ENCODE measurements around the gene LAYN. TPM values are rescaled to one million over a fixed set of nuclear protein-coding genes. Genes with fewer than 3 reads are reported as not detected.

The LAYN gene
- total and polyA plus RNA-seq, 2 experiments from 2014 or later, result 7.7 to 12.6 TPM

GRCh38 chr11:111565114-111565720 is 24.7 kb downstream of the LAYN start:
- H3K4me1 ChIP-seq (ENCODE audit: insufficient read depth), result no peaks in the 10 kb centered on the region
- no peaks in the 10 kb centered on the region for H3K36me3 ChIP-seq (replicated peaks; ENCODE audit: insufficient read depth, low read depth)
- H3K27ac ChIP-seq, result no peak overlapping the region
- peak; percentile 83 for DNase-seq (ENCODE audit: low spot score)
- H3K4me2 ChIP-seq, result no peak overlapping the region
- no peaks in the 10 kb centered on the region for H3K9me2 ChIP-seq (replicated peaks; ENCODE audit: insufficient read depth)
- TF ChIP-seq EZH2phosphoT487 (IDR thresholded peaks at IDR 0.05; ENCODE audit: low read depth, severe bottlenecking, unreplicated experiment), result no peak
- no peak for TF ChIP-seq EZH2 (IDR thresholded peaks at IDR 0.05; ENCODE audit: borderline replicate concordance)
- peak; percentile 95 for TF ChIP-seq CTCF (IDR thresholded peaks at IDR 0.05; ENCODE audit: poor library complexity)
- H3K79me2 ChIP-seq, result no peaks in the 10 kb centered on the region
- no peaks in the 10 kb centered on the region for H3K27me3 ChIP-seq
- H4K20me1 ChIP-seq (ENCODE audit: insufficient read depth, poor library complexity, severe bottlenecking), result no peaks in the 10 kb centered on the region
- no peaks in the 10 kb centered on the region for H3K9me3 ChIP-seq (ENCODE audit: low read depth)
- WGBS (ENCODE audit: low lambda C conversion rate, missing lambda C conversion rate), result 66% methylated on average over 4 of the region's 4 CpGs
- no peak overlapping the region for H2AFZ ChIP-seq
- H3K4me3 ChIP-seq, result no peak overlapping the region

GRCh38 chr11:111566324-111566723 is 25.8 kb downstream of the LAYN start:
- Histone ChIP-seq H3K36me3 (replicated peaks; ENCODE audit: insufficient read depth, low read depth) (no peaks in the 10 kb centered on the region), H3K27ac (no peak overlapping the region), H4K20me1 (ENCODE audit: insufficient read depth, poor library complexity, severe bottlenecking) (no peaks in the 10 kb centered on the region), H2AFZ (no peak overlapping the region), H3K9me3 (ENCODE audit: low read depth) (no peaks in the 10 kb centered on the region), H3K4me2 (no peak overlapping the region), H3K4me3 (no peak overlapping the region), H3K9me2 (replicated peaks; ENCODE audit: insufficient read depth) (no peaks in the 10 kb centered on the region), H3K4me1 (ENCODE audit: insufficient read depth) (peaks cover 3% of the 10 kb centered on the region), H3K79me2 (no peaks in the 10 kb centered on the region), H3K27me3 (no peaks in the 10 kb centered on the region)
- no peak for DNase-seq (ENCODE audit: low spot score)
- TF ChIP-seq CTCF (IDR thresholded peaks at IDR 0.05; ENCODE audit: poor library complexity), result no peak
- no peak for TF ChIP-seq EZH2phosphoT487 (IDR thresholded peaks at IDR 0.05; ENCODE audit: low read depth, severe bottlenecking, unreplicated experiment)
- TF ChIP-seq EZH2 (IDR thresholded peaks at IDR 0.05; ENCODE audit: borderline replicate concordance), result no peak
- 79% methylated on average over 7 of the region's 7 CpGs for WGBS (ENCODE audit: low lambda C conversion rate, missing lambda C conversion rate)

- Histone ChIP-seq H2AFZ (no peak overlapping the region), H4K20me1 (ENCODE audit: insufficient read depth, poor library complexity, severe bottlenecking) (no peaks in the 10 kb centered on the region)
- TF ChIP-seq EZH2 (IDR thresholded peaks at IDR 0.05; ENCODE audit: borderline replicate concordance) (no peak), EZH2phosphoT487 (IDR thresholded peaks at IDR 0.05; ENCODE audit: low read depth, severe bottlenecking, unreplicated experiment) (no peak), CTCF (IDR thresholded peaks at IDR 0.05; ENCODE audit: poor library complexity) (no peak)
Measured at GRCh38 chr11:111569476-111569875, 29.0 kb downstream of the LAYN start.

More at GRCh38 chr11:111569476-111569875, 29.0 kb downstream of the LAYN start:
- DNase-seq (ENCODE audit: low spot score), result no peak
- H3K4me1 ChIP-seq (ENCODE audit: insufficient read depth), result peaks cover 16% of the 10 kb centered on the region
- H3K79me2 ChIP-seq, result no peaks in the 10 kb centered on the region
- no peaks in the 10 kb centered on the region for H3K9me3 ChIP-seq (ENCODE audit: low read depth)
- no peaks in the 10 kb centered on the region for H3K9me2 ChIP-seq (replicated peaks; ENCODE audit: insufficient read depth)
- H3K27me3 ChIP-seq, result no peaks in the 10 kb centered on the region
- H3K4me3 ChIP-seq, result no peak overlapping the region
- H3K4me2 ChIP-seq, result no peak overlapping the region
- no peak overlapping the region for H3K27ac ChIP-seq
- 61% methylated on average over 4 of the region's 4 CpGs for WGBS (ENCODE audit: low lambda C conversion rate, missing lambda C conversion rate)
- H3K36me3 ChIP-seq (replicated peaks; ENCODE audit: insufficient read depth, low read depth), result no peaks in the 10 kb centered on the region
